Left lung (tissue), 10 donors: ENCODE data around the gene LOXL3. TPM values are rescaled to one million over a fixed set of nuclear protein-coding genes. Genes with fewer than 3 reads are reported as not detected.

Experiments used
- ATAC-seq: fragments of 200-7000 bp; cut with Tn5 transposase; one replicate; pipeline ENCODE4 v1.9.1; 2020; ENCODE audit warnings: moderate library complexity
- DNase-seq, 4 donors: peaks; one replicate each; pipeline ENCODE4 v3.0.0-alpha.2; 2013 to 2020
- H3K27ac ChIP-seq, 2 donors: fragments of 200-600 bp; sonication (generic) in 1 of 2; one replicate each; pipeline versions ENCODE4 v1.5.0 to v1.8.0; 2020 to 2021
- H3K27me3 ChIP-seq, 2 donors: fragments of 200-600 bp; sonication (generic) in 1 of 2; one replicate each; pipeline versions ENCODE4 v1.5.0 to v1.8.0; 2020 to 2021
- H3K36me3 ChIP-seq, 2 donors: fragments of 200-600 bp; sonication (generic) in 1 of 2; one replicate each; pipeline versions ENCODE4 v1.5.0 to v1.8.0; 2020 to 2021
- H3K4me1 ChIP-seq, 2 donors: fragments of 200-600 bp; one replicate each; pipeline ENCODE4 v1.8.0; 2021
- H3K4me3 ChIP-seq, 2 donors: fragments of 200-600 bp; sonication (generic) in 1 of 2; one replicate each; pipeline versions ENCODE4 v1.5.0 to v1.8.0; 2020 to 2021; ENCODE audit warnings: mild to moderate bottlenecking in 1 of 2
- H3K9me3 ChIP-seq, 2 donors: fragments of 200-600 bp; sonication (generic) in 1 of 2; one replicate each; pipeline versions ENCODE4 v1.5.0 to v1.8.0; 2020 to 2021
- CTCF ChIP-seq, 2 donors: fragments of 200-600 bp; sonication (generic) in 1 of 2; IDR thresholded peaks; one replicate each; pipeline versions ENCODE4 v1.5.0 to v1.8.0; 2021; ENCODE audit warnings: antibody characterized with exemption in 2 of 2
- intact Hi-C, 2 donors: fragments of 100-400 bp; cut with DNase I; formaldehyde crosslinking; loops; one replicate each; pipeline versions ENCODE4 v1.11.2 to v1.14.2; 2022
- polyA plus RNA-seq, 6 donors: library from polyadenylated mRNA; unstranded; fragments of 120-200 nt; gene quantifications; one replicate each; pipeline ENCODE4 v1.2.1, GENCODE V29; 2013; ENCODE audit not compliant: insufficient read length in 6 of 6
- total RNA-seq, 2 donors: library from RNA; stranded (reverse); fragmentation: NEBNext Ultra II Directional; extraction: Animal tissue kit (Norgen Biotek cat#: 25700); gene quantifications; one replicate each; pipeline ENCODE4 v1.2.1, GENCODE V29; 2021
- donor health status: DM: no; HTN: yes; CAD: no.
- donor health status: DM: no; HTN: no; CAD: no.

Gene LOXL3
- total and polyA plus RNA-seq, 8 donors, result 8.4 to 12.2 (median 10.0) TPM

GRCh38 chr2:74524005-74524404 is 29.7 kb downstream of the LOXL3 start:
- intact Hi-C loops, result no loop called here
- H3K4me1 ChIP-seq, result peaks cover 8 to 15% of the 10 kb centered on the region in 2 donors
- H3K27ac ChIP-seq, result no peak overlapping the region
- no peak for TF ChIP-seq CTCF (IDR thresholded peaks at IDR 0.05)
- H3K9me3 ChIP-seq, result no peaks in the 10 kb centered on the region
- no peak for DNase-seq
- no peak overlapping the region for H3K4me3 ChIP-seq
- H3K27me3 ChIP-seq, result peaks cover 8 to 25% of the 10 kb centered on the region in 2 donors
- peaks cover 0 to 25% of the 10 kb centered on the region in 2 donors for H3K36me3 ChIP-seq
- ATAC-seq, result no peak

GRCh38 chr2:74522516-74522915 is 31.2 kb downstream of the LOXL3 start:
- ATAC-seq, result no peak
- no peak for TF ChIP-seq CTCF (IDR thresholded peaks at IDR 0.05)
- H3K27ac ChIP-seq, result no peak overlapping the region

GRCh38 chr2:74516650-74517049 is 37.1 kb downstream of the LOXL3 start:
- H3K9me3 ChIP-seq, result no peaks in the 10 kb centered on the region
- TF ChIP-seq CTCF (IDR thresholded peaks at IDR 0.05), result no peak
- H3K36me3 ChIP-seq, result no peaks in the 10 kb centered on the region

More at GRCh38 chr2:74522516-74522915, 31.2 kb downstream of the LOXL3 start:
- Histone ChIP-seq H3K4me3 (no peak overlapping the region), H3K9me3 (no peaks in the 10 kb centered on the region), H3K4me1 (no peaks in the 10 kb centered on the region), H3K36me3 (peaks cover 0 to 23% of the 10 kb centered on the region in 2 donors), H3K27me3 (peaks cover 23 to 40% of the 10 kb centered on the region in 2 donors)
- no peak for DNase-seq
- intact Hi-C loops, result no loop called here

GRCh38 chr2:74515981-74516633 is 37.6 kb downstream of the LOXL3 start:
- H3K27me3 ChIP-seq, result peaks cover 85 to 100% of the 10 kb centered on the region in 2 donors
- intact Hi-C loops, result no loop called here

More at GRCh38 chr2:74516650-74517049, 37.1 kb downstream of the LOXL3 start:
- Histone ChIP-seq H3K27ac (no peak overlapping the region), H3K27me3 (peaks cover 81 to 98% of the 10 kb centered on the region in 2 donors), H3K4me3 (peak overlapping the region in 1 of 2 donors; percentile 43), H3K4me1 (peaks cover 11 to 35% of the 10 kb centered on the region in 2 donors)
- intact Hi-C loops, result no loop called here
- ATAC-seq (no peak), DNase-seq (no peak)

More at GRCh38 chr2:74515981-74516633, 37.6 kb downstream of the LOXL3 start:
- DNase-seq, result peak in 3 of 4 donors; percentile 68 to 88 (median 69)
- no peak overlapping the region for H3K27ac ChIP-seq
- H3K9me3 ChIP-seq, result no peaks in the 10 kb centered on the region
- TF ChIP-seq CTCF (IDR thresholded peaks at IDR 0.05), result no peak
- peak; percentile 90 for ATAC-seq
- peak overlapping the region; percentile 15 to 43 for H3K4me3 ChIP-seq
- peaks cover 11 to 35% of the 10 kb centered on the region in 2 donors for H3K4me1 ChIP-seq
- no peaks in the 10 kb centered on the region for H3K36me3 ChIP-seq
